HepG2 (cell line): Measurements from ENCODE around the gene BCAS3. TPM values are rescaled to one million over a fixed set of nuclear protein-coding genes. Genes with fewer than 3 reads are reported as not detected.

Source experiments
- ATAC-seq: fragments of 200-7000 bp; cut with Tn5 transposase; 3 replicates; pipeline ENCODE4 v1.9.1; 2020; ENCODE audit warnings: mild to moderate bottlenecking, moderate library complexity
- BruUV-seq: library from RNA; stranded (reverse); fragments of 400-500 nt; replicated peaks from 2 replicates; lab custom pipeline; 2021; lab: Mats Ljungman, UMichigan
- CTCF ChIA-PET: fragments of 300-600 bp; formaldehyde crosslinking; extraction: SDS; loops from one replicate; lab custom pipeline; 2021; ENCODE audit warnings: low total read pairs, inconsistent platforms, low intra/inter-chr PET ratio; lab: Yijun Ruan, JAX
- POLR2A ChIA-PET: fragments of 350-600 bp; sonication (Branson Sonifier 250); formaldehyde crosslinking; loops from one replicate; lab custom pipeline; 2020; ENCODE audit warnings: antibody characterized with exemption, inconsistent platforms; lab: Yijun Ruan, JAX
- DNase-seq: peaks from one replicate; pipeline ENCODE4 v3.0.0-alpha.2; 2015; ENCODE audit warnings: low spot score
- FAIRE-seq: peaks from 3 replicates; lab custom pipeline; 2011; peaks lifted over from hg19 to GRCh38; lab: Jason Lieb, UNC
- H2AFZ ChIP-seq: one replicate; pipeline ENCODE4 v1.6.1; 2011; ENCODE audit warnings: low read length, inconsistent platforms
- H3K27ac ChIP-seq: fragments of 300-600 bp; 3 replicates; pipeline ENCODE4 v1.8.0; 2011; ENCODE audit warnings: mixed run types, mild to moderate bottlenecking, mixed read lengths, low read length, inconsistent platforms; ENCODE audit not compliant: insufficient read depth; ENCODE audit errors: extremely low read length
- H3K27me3 ChIP-seq, 2 experiments: fragments of 200-600 bp in 1 of 2; 2 replicates in 1 of 2; 3 replicates in 1 of 2; pipeline versions ENCODE4 v1.6.0 to v1.8.0; 2011; ENCODE audit warnings: low read length in 2 of 2, mild to moderate bottlenecking in 2 of 2, moderate library complexity in 2 of 2, inconsistent platforms in 1 of 2; ENCODE audit not compliant: insufficient read depth in 2 of 2, control insufficient read depth in 1 of 2
- H3K36me3 ChIP-seq, 2 experiments: fragments of 200-600 bp in 1 of 2; replicated peaks in 1 of 2; 2 replicates in 1 of 2; 3 replicates in 1 of 2; pipeline versions ENCODE4 v1.5.1 to v1.8.0; 2011; ENCODE audit warnings: low read length in 2 of 2, inconsistent platforms in 1 of 2; ENCODE audit not compliant: insufficient read depth in 2 of 2, control insufficient read depth in 1 of 2
- H3K4me1 ChIP-seq: 2 replicates; pipeline ENCODE4 v1.5.1; 2012; ENCODE audit warnings: low read length, inconsistent platforms; ENCODE audit not compliant: insufficient read depth
- H3K4me2 ChIP-seq: 2 replicates; pipeline ENCODE4 v1.6.0; 2011; ENCODE audit warnings: low read depth, low read length, inconsistent platforms
- H3K4me3 ChIP-seq, 3 experiments: fragments of 200-600 bp in 1 of 3; sonication (generic), shearing (Covaris generic) in 1 of 3; replicated peaks in 1 of 3; 2 replicates each; pipeline ENCODE4 v1.5.1; 2011 to 2016; ENCODE audit warnings: low read length in 3 of 3, inconsistent platforms in 2 of 3, low read depth in 2 of 3, mild to moderate bottlenecking in 2 of 3, control low read depth in 1 of 3, mixed read lengths in 1 of 3; ENCODE audit not compliant: insufficient read depth in 1 of 3
- H3K79me2 ChIP-seq: one replicate; pipeline ENCODE4 v1.6.1; 2011; ENCODE audit warnings: low read length, inconsistent platforms; ENCODE audit not compliant: insufficient read depth
- H3K9ac ChIP-seq: 2 replicates; pipeline ENCODE4 v1.6.0; 2011; ENCODE audit warnings: mild to moderate bottlenecking, low read depth, low read length, inconsistent platforms; ENCODE audit not compliant: insufficient read depth
- H3K9me3 ChIP-seq: 2 replicates; pipeline ENCODE4 v1.5.1; 2012; ENCODE audit warnings: mild to moderate bottlenecking, low read length
- H4K20me1 ChIP-seq: 2 replicates; pipeline ENCODE4 v1.6.0; 2011; ENCODE audit warnings: inconsistent platforms, mild to moderate bottlenecking, low read length, moderate library complexity; ENCODE audit not compliant: insufficient read depth
- ARNT ChIP-seq: fragments of 450-650 bp; IDR thresholded peaks from 2 replicates; pipeline ENCODE4 v1.6.1; 2017
- ATM ChIP-seq: fragments of 450-650 bp; IDR thresholded peaks from 2 replicates; pipeline ENCODE4 v1.7.1; 2017; ENCODE audit warnings: mild to moderate bottlenecking, borderline replicate concordance
- ESRRA ChIP-seq: sonication (generic); formaldehyde crosslinking; IDR thresholded peaks from 2 replicates; pipeline ENCODE4 v1.5.1; 2020; ENCODE audit warnings: mild to moderate bottlenecking, low read depth, missing genetic modification reagents
- ETV6 ChIP-seq: sonication (generic); formaldehyde crosslinking; conservative IDR thresholded peaks from 2 replicates; pipeline ENCODE4 v1.4.0; 2020; ENCODE audit warnings: missing genetic modification reagents
- FOXK2 ChIP-seq: fragments of 450-650 bp; IDR thresholded peaks from 2 replicates; pipeline ENCODE4 v1.6.1; 2016
- HDAC6 ChIP-seq: fragments of 200-600 bp; sonication (generic); IDR thresholded peaks from 2 replicates; pipeline ENCODE4 v1.7.0; 2017; ENCODE audit warnings: mild to moderate bottlenecking, antibody characterized with exemption, low read length, low read depth
- HHEX ChIP-seq: IDR thresholded peaks from 2 replicates; pipeline ENCODE4 v1.6.1; 2016; ENCODE audit warnings: control low read depth
- JUND ChIP-seq: sonication (generic); formaldehyde crosslinking; IDR thresholded peaks from 2 replicates; pipeline ENCODE4 v1.8.0; 2022; ENCODE audit warnings: mild to moderate bottlenecking, missing genetic modification reagents
- MIXL1 ChIP-seq: IDR thresholded peaks from 2 replicates; pipeline ENCODE4 v1.6.1; 2016
- NFIB ChIP-seq: sonication (generic); formaldehyde crosslinking; IDR thresholded peaks from 2 replicates; pipeline ENCODE4 v1.9.0; 2021; ENCODE audit warnings: missing genetic modification reagents, mild to moderate bottlenecking, borderline replicate concordance
- PBX2 ChIP-seq: IDR thresholded peaks from 2 replicates; pipeline ENCODE4 v1.6.1; 2016; ENCODE audit warnings: control low read depth
- ZNF136 ChIP-seq: sonication (generic); formaldehyde crosslinking; IDR thresholded peaks from 2 replicates; pipeline ENCODE4 v1.8.1; 2022; ENCODE audit warnings: low read depth, mild to moderate bottlenecking, moderate library complexity, missing genetic modification reagents
- ZNF329 ChIP-seq: sonication (generic); formaldehyde crosslinking; IDR thresholded peaks from 2 replicates; pipeline ENCODE4 v1.9.0; 2021; ENCODE audit warnings: low read depth, mild to moderate bottlenecking, missing genetic modification reagents
- ZNF496 ChIP-seq: sonication (generic); formaldehyde crosslinking; IDR thresholded peaks from 2 replicates; pipeline ENCODE4 v1.8.1; 2023; ENCODE audit warnings: mild to moderate bottlenecking, moderate library complexity, missing genetic modification reagents; ENCODE audit not compliant: insufficient replicate concordance
- ZNF720 ChIP-seq: sonication (generic); formaldehyde crosslinking; IDR thresholded peaks from 2 replicates; pipeline ENCODE4 v1.4.0; 2020; ENCODE audit warnings: missing genetic modification reagents
- ZNF891 ChIP-seq: sonication (generic); formaldehyde crosslinking; IDR thresholded peaks from 2 replicates; pipeline ENCODE4 v1.5.0; 2020; ENCODE audit warnings: mild to moderate bottlenecking, missing genetic modification reagents
- WGBS: methylation state at CpG from one replicate; pipeline ENCODE4 v1.1.6; 2017; ENCODE audit warnings: low lambda C conversion rate; 5-methylcytosine and 5-hydroxymethylcytosine counted together
- in situ Hi-C: cut with HindIII; loops from 2 replicates; pipeline ENCODE4 v1.10.0; 2017; ENCODE audit warnings: low pct_unique_long_range_greater_than_20kb; ENCODE audit not compliant: extremely low pct_ligation_motif_present
- intact Hi-C: fragments of 100-400 bp; cut with micrococcal nuclease; formaldehyde crosslinking; loops from one replicate; pipeline ENCODE4 v1.10.0; 2022; ENCODE audit not compliant: unreplicated experiment
- polyA plus RNA-seq, 8 experiments: library from polyadenylated mRNA; depleted of rRNA in 3 of 8; stranded (reverse) in 7 of 8; unstranded in 1 of 8; fragments of >200 nt; fragmentation: Illumina TruSeq in 4 of 8; extraction: Trizol in 4 of 8; gene quantifications; 2 replicates each; pipeline versions ENCODE4 v1.2.1 to v1.2.3, GENCODE V29; 2011 to 2016; ENCODE audit warnings: low read depth in 4 of 8, missing spikeins in 1 of 8, mixed read lengths in 1 of 8; ENCODE audit not compliant: insufficient read depth in 1 of 8
- total RNA-seq, 5 experiments: library from RNA; depleted of rRNA; stranded (reverse); fragments of >200 nt; fragmentation: Illumina TruSeq; extraction: Trizol; gene quantifications; 2 replicates each; pipeline ENCODE4 v1.2.3, GENCODE V29; 2016; ENCODE audit warnings: low read depth in 1 of 5
- TF ChIP-seq, protein P1 (sequence below): sonication (generic); formaldehyde crosslinking; conservative IDR thresholded peaks from 2 replicates; pipeline ENCODE4 v1.4.0; 2020; ENCODE audit warnings: missing genetic modification reagents
- TF ChIP-seq, protein P2 (sequence below): sonication (generic); formaldehyde crosslinking; IDR thresholded peaks from 2 replicates; pipeline ENCODE4 v1.9.0; 2022; ENCODE audit warnings: low read depth, missing genetic modification reagents

Gene BCAS3
- total and polyA plus RNA-seq, 2 of the 13 experiments (the other 11 are each of a cell fraction or from before 2014, with no cell fraction given) = 10.7 to 11.2 TPM

DNA sequence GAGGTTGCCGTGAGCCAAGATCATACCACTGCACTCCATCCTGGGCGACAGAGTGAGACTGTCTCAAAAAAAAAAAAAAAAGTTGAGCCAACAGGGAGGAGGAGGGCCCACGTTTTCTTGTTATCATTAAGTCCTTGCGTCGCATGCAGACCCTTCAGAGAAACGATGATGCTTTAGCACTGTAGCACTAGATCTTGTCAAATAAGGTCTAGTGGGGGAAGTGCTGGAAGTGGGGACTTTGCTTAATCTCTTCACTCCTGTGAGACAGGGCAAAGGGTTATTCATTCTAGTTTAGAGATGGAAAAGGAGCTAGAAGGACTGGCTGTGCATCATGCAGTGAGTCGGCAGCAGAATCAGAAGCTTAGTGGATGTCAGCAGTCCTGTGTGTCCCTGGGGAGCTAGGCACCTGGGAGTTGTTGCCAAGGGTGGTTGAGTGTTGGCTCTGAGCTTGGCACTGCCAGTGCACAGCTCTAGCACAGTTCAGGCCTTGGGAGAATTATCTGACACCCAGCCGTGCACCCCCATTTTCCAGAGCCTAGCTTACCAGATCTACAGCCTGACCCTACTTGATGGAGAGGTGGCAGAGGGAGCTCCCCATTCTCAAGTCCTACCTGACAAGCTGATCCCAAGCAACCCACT is 688.5 kb downstream of the BCAS3 start (continued):
- TF ChIP-seq PBX2 (CRISPR knock-in tag) (no peak), ESRRA (CRISPR knock-in tag) (no peak), ARNT (no peak), HHEX (CRISPR knock-in tag) (no peak), NFIB (no peak)

GRCh38 chr17:61366715-61367413 is 689.2 kb downstream of the BCAS3 start:
- in situ Hi-C loops = no loop called here
- TSS peak; percentile 41 for BruUV-seq
- POLR2A ChIA-PET = interaction anchor here (0.6 to 6.3 kb wide), 9 partner anchors 8 to 694 kb away, joined by 3 to 56 read pairs (median 14); partner anchors contain the start of gene TBX2
- peak; percentile 25; the same call in 1 of the 2 replicates for TF ChIP-seq FOXK2
- no peak for TF ChIP-seq ZNF496 (CRISPR knock-in tag)
- no peak for TF ChIP-seq ZNF329 (CRISPR knock-in tag)
- TF ChIP-seq ZNF720 = 0 out of 2 replicates have a peak, but pooled peaks have one; percentile 19
- TF ChIP-seq JUND (CRISPR knock-in tag) = 0 out of 2 replicates have a peak, but pooled peaks have one; percentile 33
- peak; percentile 38; the same call in 1 of the 2 replicates for TF ChIP-seq MIXL1
- TF ChIP-seq ETV6 (CRISPR knock-in tag) = no peak
- TF ChIP-seq ZNF136 (CRISPR knock-in tag) = peak; percentile 81
- no peak for TF ChIP-seq HDAC6
- no peak for TF ChIP-seq ATM
- no peak; the same call in 1 of the 2 replicates for TF ChIP-seq ZNF891 (CRISPR knock-in tag)
- TF ChIP-seq, protein P1, sequence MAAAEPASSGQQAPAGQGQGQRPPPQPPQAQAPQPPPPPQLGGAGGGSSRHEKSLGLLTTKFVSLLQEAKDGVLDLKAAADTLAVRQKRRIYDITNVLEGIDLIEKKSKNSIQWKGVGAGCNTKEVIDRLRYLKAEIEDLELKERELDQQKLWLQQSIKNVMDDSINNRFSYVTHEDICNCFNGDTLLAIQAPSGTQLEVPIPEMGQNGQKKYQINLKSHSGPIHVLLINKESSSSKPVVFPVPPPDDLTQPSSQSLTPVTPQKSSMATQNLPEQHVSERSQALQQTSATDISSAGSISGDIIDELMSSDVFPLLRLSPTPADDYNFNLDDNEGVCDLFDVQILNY = 0 out of 2 replicates have a peak, but pooled peaks have one; percentile 25
- TF ChIP-seq, protein P2, sequence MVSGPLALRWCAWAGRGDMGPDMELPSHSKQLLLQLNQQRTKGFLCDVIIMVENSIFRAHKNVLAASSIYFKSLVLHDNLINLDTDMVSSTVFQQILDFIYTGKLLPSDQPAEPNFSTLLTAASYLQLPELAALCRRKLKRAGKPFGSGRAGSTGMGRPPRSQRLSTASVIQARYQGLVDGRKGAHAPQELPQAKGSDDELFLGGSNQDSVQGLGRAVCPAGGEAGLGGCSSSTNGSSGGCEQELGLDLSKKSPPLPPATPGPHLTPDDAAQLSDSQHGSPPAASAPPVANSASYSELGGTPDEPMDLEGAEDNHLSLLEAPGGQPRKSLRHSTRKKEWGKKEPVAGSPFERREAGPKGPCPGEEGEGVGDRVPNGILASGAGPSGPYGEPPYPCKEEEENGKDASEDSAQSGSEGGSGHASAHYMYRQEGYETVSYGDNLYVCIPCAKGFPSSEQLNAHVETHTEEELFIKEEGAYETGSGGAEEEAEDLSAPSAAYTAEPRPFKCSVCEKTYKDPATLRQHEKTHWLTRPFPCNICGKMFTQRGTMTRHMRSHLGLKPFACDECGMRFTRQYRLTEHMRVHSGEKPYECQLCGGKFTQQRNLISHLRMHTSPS = peak; percentile 88

More at GRCh38 chr17:61366715-61367413, 689.2 kb downstream of the BCAS3 start:
- peak; percentile 96 for DNase-seq
- Histone ChIP-seq H3K4me2 (peak overlapping the region; percentile 60), H3K79me2 (no peaks in the 10 kb centered on the region), H3K27me3 (no peaks in the 10 kb centered on the region), H3K9ac (peak overlapping the region; percentile 53), H4K20me1 (no peaks in the 10 kb centered on the region), H3K4me3 (peak overlapping the region in 1 of 3 experiments; percentile 39; a peak in 2 of 6 replicates), H3K9me3 (no peaks in the 10 kb centered on the region), H2AFZ (no peak overlapping the region), H3K36me3 (no peaks in the 10 kb centered on the region), H3K27ac (peak overlapping the region; percentile 89), H3K4me1 (peaks cover 85% of the 10 kb centered on the region)
- CTCF ChIA-PET = no interaction called here
- WGBS = 7% methylated on average over 18 of the region's 19 CpGs
- peak; percentile 72 for FAIRE-seq
- ATAC-seq = peak; percentile 75
- intact Hi-C loops = no loop called here
